Activated CD4-positive, alpha-beta T cell treated with anti-CD3 and anti-CD28 coated beads, Interleukin-2, amount 10 ng/mL, durations not matched to agents 24 days and 14 days (primary cell): Measurements from ENCODE around the gene GLE1. TPM values are rescaled to one million over a fixed set of nuclear protein-coding genes. Genes with fewer than 3 reads are reported as not detected.
A peak's percentile ranks its signal among the peaks of the same experiment; 100 is the strongest.
"Not testable (repeated sequence)": the region's sequence is repeated elsewhere in the genome, so short reads cannot be mapped to it uniquely, and the experiment has no call there.

Source experiments
- DNase-seq: peaks from one replicate; pipeline ENCODE4 v3.0.0; 2022
- H3K27ac Mint-ChIP-seq: one replicate; pipeline ENCODE4 v1.8.0; 2022; ENCODE audit warnings: mild to moderate bottlenecking, mixed read lengths
- H3K27me3 Mint-ChIP-seq: one replicate; pipeline ENCODE4 v1.8.0; 2022; ENCODE audit warnings: mixed read lengths
- H3K36me3 Mint-ChIP-seq: one replicate; pipeline ENCODE4 v1.8.0; 2022; ENCODE audit warnings: low read depth, mild to moderate bottlenecking, mixed read lengths
- H3K4me1 Mint-ChIP-seq: one replicate; pipeline ENCODE4 v1.8.0; 2021; ENCODE audit warnings: mixed read lengths
- H3K4me3 Mint-ChIP-seq: one replicate; pipeline ENCODE4 v1.8.0; 2022; ENCODE audit warnings: mild to moderate bottlenecking, moderate library complexity, mixed read lengths
- H3K9me3 Mint-ChIP-seq: one replicate; pipeline ENCODE4 v1.8.0; 2021; ENCODE audit warnings: mixed read lengths
- intact Hi-C: fragments of 100-400 bp; cut with micrococcal nuclease; formaldehyde crosslinking; loops from one replicate; pipeline ENCODE4 v1.15.1; 2023
- total RNA-seq: library from RNA; stranded (reverse); gene quantifications from 2 replicates; pipeline ENCODE4 v1.2.3, GENCODE V29; 2022

Gene GLE1
- total RNA-seq, 1 donor from 2014 or later, result 53.3 TPM

GRCh38 chr9:128505414-128505765, 871 bp downstream of the GLE1 start:
- H3K9me3 Mint-ChIP-seq, result no peaks in the 10 kb centered on the region
- peak overlapping the region; percentile 96 for H3K4me3 Mint-ChIP-seq
- no peaks in the 10 kb centered on the region for H3K27me3 Mint-ChIP-seq
- H3K36me3 Mint-ChIP-seq, result peaks cover 30% of the 10 kb centered on the region
- peak overlapping the region; percentile 95 for H3K27ac Mint-ChIP-seq
- peaks cover 25% of the 10 kb centered on the region for H3K4me1 Mint-ChIP-seq
- no peak for DNase-seq
- intact Hi-C loops, result loop anchor here (2.0 kb wide), 3 partner anchors 45 to 313 kb away; partner anchors contain the start of genes ENDOG and ODF2

DNA sequence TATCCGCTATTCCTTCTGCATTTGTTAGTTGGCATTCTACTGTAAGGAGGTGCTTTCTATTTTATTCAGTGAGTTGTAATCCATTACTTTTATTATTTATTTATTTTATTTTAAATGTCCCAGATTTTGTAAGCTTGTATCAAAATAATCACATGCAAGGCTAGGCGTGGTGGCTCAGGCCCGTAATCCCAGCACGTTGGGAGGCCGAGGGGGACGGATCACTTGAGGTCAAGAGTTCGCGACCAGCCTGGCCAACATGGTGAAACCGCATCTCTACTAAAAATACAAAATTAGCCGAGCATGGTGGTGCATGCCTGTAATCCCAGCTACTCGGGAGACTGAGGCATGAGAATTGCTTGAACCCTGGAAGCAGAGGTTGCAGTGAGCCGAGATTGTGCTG, 1.4 kb downstream of the GLE1 start:
- DNase-seq, H3K9me3 Mint-ChIP-seq, H3K27ac Mint-ChIP-seq, H3K27me3 Mint-ChIP-seq: not testable (repeated sequence)
- Mint-ChIP-seq H3K36me3 (peaks cover 26% of the 10 kb centered on the region), H3K4me3 (peak overlapping the region; percentile 96), H3K4me1 (peaks cover 25% of the 10 kb centered on the region)
- intact Hi-C loops, result loop anchor here (2.0 kb wide), 3 partner anchors 45 to 313 kb away; partner anchors contain the start of genes ENDOG and ODF2

- Mint-ChIP-seq H3K9me3 (no peaks in the 10 kb centered on the region), H3K4me3 (no peak overlapping the region)
These were observed 8.3 kb downstream of the GLE1 start for GRCh38 chr9:128512820-128513219.

GRCh38 chr9:128521956-128522355, 17.4 kb downstream of the GLE1 start:
- intact Hi-C loops, result no loop called here
- Mint-ChIP-seq H3K27ac (no peak overlapping the region), H3K4me1 (peaks cover 4% of the 10 kb centered on the region), H3K9me3 (no peaks in the 10 kb centered on the region), H3K36me3 (peaks cover 60% of the 10 kb centered on the region), H3K4me3 (no peak overlapping the region), H3K27me3 (no peaks in the 10 kb centered on the region)
- DNase-seq, result no peak

More at GRCh38 chr9:128512820-128513219, 8.3 kb downstream of the GLE1 start:
- Mint-ChIP-seq H3K27ac (no peak overlapping the region), H3K27me3 (no peaks in the 10 kb centered on the region), H3K4me1 (peaks cover 15% of the 10 kb centered on the region), H3K36me3 (peaks cover 55% of the 10 kb centered on the region)
- no peak for DNase-seq
- intact Hi-C loops, result no loop called here

DNA sequence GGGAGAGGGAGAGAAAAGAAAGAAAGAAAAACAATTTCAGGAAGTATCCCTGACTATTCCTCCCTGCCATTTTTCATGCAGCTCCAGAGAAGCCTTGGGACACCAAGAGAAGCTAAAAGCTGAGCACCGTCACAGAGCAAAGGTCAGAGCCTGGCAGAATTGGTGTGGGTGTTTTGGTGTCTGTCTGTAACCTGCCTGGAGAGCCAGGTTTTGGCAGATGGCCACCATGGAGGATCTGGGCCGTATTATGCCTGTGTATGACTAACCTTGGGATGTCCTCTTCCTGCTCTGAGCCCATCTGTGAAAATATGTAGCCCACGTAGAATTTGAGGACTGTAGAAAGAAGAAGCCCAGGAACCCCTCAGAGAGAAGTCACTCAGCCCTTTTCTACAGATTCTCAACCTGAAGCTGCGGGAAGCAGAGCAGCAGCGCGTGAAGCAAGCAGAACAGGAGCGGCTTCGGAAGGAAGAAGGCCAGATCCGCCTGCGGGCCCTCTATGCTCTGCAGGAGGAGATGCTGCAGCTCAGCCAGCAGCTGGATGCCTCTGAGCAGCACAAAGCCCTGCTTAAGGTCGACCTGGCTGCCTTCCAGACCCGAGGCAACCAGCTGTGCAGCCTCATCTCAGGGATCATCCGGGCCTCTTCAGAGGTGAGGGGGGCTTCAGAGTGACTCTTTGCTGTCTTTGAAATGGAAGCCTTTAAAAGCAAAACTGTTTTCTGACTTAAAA, 18.8 kb downstream of the GLE1 start:
- Mint-ChIP-seq H3K4me3 (no peak overlapping the region), H3K9me3 (no peaks in the 10 kb centered on the region), H3K27ac (no peak overlapping the region), H3K4me1 (peaks cover 4% of the 10 kb centered on the region), H3K36me3 (peaks cover 58% of the 10 kb centered on the region), H3K27me3 (no peaks in the 10 kb centered on the region)
- intact Hi-C loops, result no loop called here
- DNase-seq, result no peak

GRCh38 chr9:128526720-128527119, 22.2 kb downstream of the GLE1 start:
- intact Hi-C loops, result no loop called here
- no peak overlapping the region for H3K4me3 Mint-ChIP-seq
- H3K9me3 Mint-ChIP-seq, result no peaks in the 10 kb centered on the region
- H3K4me1 Mint-ChIP-seq, result peaks cover 2% of the 10 kb centered on the region
- DNase-seq, result no peak
- peaks cover 55% of the 10 kb centered on the region for H3K36me3 Mint-ChIP-seq
- no peaks in the 10 kb centered on the region for H3K27me3 Mint-ChIP-seq
- no peak overlapping the region for H3K27ac Mint-ChIP-seq

- Mint-ChIP-seq H3K27ac (no peak overlapping the region), H3K4me1 (no peaks in the 10 kb centered on the region), H3K9me3 (no peaks in the 10 kb centered on the region), H3K27me3 (no peaks in the 10 kb centered on the region), H3K4me3 (no peak overlapping the region), H3K36me3 (peaks cover 56% of the 10 kb centered on the region)
- intact Hi-C loops, result no loop called here
- no peak for DNase-seq
These were observed 24.1 kb downstream of the GLE1 start for GRCh38 chr9:128528445-128529160.

DNA sequence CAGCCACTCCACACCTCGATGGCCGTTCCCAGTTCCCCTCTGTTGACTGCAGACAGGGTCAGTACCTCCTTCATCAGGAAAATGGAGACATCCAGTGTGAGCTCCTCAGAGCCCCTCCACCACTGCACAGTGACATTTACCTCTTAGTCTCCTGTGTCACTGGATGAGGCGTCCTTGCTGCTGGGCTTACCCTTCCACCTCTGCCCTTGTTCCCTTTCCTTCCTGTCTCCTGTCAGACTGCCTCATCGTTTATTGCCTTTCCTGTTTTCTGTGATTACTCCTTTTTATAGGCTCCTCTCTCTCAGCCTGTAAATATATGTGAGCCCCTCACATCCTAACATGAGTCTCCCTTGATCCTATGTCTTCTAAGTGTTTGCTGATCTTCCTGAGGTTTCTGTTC, 24.7 kb downstream of the GLE1 start:
- Mint-ChIP-seq H3K9me3 (no peaks in the 10 kb centered on the region), H3K4me1 (no peaks in the 10 kb centered on the region), H3K4me3 (no peak overlapping the region), H3K27ac (peak overlapping the region; percentile 6), H3K36me3 (peaks cover 58% of the 10 kb centered on the region), H3K27me3 (no peaks in the 10 kb centered on the region)
- intact Hi-C loops, result no loop called here
- DNase-seq, result no peak

DNA sequence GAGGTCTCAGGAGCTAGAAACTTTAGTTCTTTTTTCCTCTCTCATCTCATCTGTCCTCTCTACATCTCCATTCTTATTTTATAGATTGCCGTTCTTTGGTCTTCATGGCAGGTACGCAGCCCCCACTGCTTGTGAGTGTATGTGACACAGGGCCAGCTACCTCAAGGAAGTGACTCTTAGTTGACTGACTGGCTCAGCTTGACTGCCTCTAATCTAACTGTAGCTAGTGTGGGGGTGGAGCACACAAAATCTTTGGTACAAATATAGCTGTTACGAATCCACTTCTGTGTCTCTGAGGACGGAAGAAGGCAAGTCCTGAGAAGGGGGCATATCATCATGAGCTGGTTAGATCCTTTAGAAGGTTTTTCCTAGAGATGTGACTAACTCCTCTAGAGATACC, 28.1 kb downstream of the GLE1 start:
- no peak for DNase-seq
- intact Hi-C loops, result no loop called here
- no peaks in the 10 kb centered on the region for H3K4me1 Mint-ChIP-seq
- peaks cover 50% of the 10 kb centered on the region for H3K36me3 Mint-ChIP-seq
- H3K4me3 Mint-ChIP-seq, result no peak overlapping the region
- no peaks in the 10 kb centered on the region for H3K9me3 Mint-ChIP-seq
- H3K27ac Mint-ChIP-seq, result peak overlapping the region; percentile 18
- H3K27me3 Mint-ChIP-seq, result no peaks in the 10 kb centered on the region

GRCh38 chr9:128540634-128541360, 36.3 kb downstream of the GLE1 start:
- DNase-seq, result no peak
- peaks cover 49% of the 10 kb centered on the region for H3K36me3 Mint-ChIP-seq
- no peaks in the 10 kb centered on the region for H3K27me3 Mint-ChIP-seq
- peaks cover under 1% of the 10 kb centered on the region for H3K4me1 Mint-ChIP-seq
- no peak overlapping the region for H3K4me3 Mint-ChIP-seq
- intact Hi-C loops, result no loop called here
- no peaks in the 10 kb centered on the region for H3K9me3 Mint-ChIP-seq
- H3K27ac Mint-ChIP-seq, result no peak overlapping the region

- H3K36me3 Mint-ChIP-seq, result peaks cover 10% of the 10 kb centered on the region
- no peak overlapping the region for H3K27ac Mint-ChIP-seq
- H3K4me1 Mint-ChIP-seq, result peaks cover 29% of the 10 kb centered on the region
- H3K27me3 Mint-ChIP-seq, result no peaks in the 10 kb centered on the region
- no peaks in the 10 kb centered on the region for H3K9me3 Mint-ChIP-seq
- intact Hi-C loops, result no loop called here
- H3K4me3 Mint-ChIP-seq, result no peak overlapping the region
- DNase-seq, result no peak
These were observed 42.0 kb downstream of the GLE1 start for GRCh38 chr9:128546504-128546903.

DNA sequence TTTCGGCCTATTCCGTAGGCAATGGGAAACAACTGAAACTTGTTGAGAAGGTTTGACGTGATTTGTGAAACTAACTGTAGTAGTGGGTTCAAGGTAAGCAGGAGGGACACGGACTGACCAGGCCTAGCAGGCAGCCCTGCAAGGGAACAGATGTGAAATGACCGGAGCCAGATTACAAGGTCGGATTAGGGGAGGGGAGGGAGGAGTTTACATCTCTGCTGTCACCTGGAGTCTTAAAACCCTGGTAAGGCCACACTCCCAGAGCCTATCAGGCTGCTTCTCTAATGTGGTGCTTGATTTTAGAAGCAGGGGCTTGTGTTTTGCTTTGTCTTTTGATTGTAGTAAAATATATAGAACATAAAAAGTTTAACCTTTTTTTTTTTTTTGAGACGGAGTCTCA, 44.4 kb downstream of the GLE1 start:
- Mint-ChIP-seq H3K4me3 (no peak overlapping the region), H3K9me3 (no peaks in the 10 kb centered on the region), H3K36me3 (peaks cover 1% of the 10 kb centered on the region), H3K4me1 (peaks cover 35% of the 10 kb centered on the region), H3K27ac (peak overlapping the region; percentile 10), H3K27me3 (no peaks in the 10 kb centered on the region)
- DNase-seq, result no peak
- intact Hi-C loops, result no loop called here

DNA sequence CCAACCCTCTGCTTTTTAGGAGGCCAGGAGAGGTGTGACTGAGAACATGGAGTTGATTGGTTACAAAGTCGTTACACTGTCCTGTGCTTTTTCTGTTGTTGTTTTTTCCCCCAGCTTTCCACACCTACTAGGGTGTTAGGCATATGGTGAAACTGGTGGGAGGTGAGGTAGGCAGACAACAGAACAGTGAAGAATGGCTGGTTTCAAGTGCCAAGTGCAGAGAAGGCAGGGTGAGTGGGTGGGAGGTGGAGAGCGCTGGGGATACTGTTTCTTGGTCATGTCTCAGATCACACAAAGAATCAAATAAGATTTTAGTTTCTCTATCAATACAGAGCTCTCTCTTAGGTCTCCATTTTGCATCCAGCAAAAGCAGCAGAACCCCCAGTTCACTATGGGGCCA, 45.7 kb downstream of the GLE1 start:
- no peaks in the 10 kb centered on the region for H3K27me3 Mint-ChIP-seq
- intact Hi-C loops, result loop anchor here (2.0 to 5.0 kb wide), 3 partner anchors 45 to 1077 kb away; partner anchors contain the start of genes GLE1, NTMT1 and URM1
- H3K4me3 Mint-ChIP-seq, result peak overlapping the region; percentile 75
- peaks cover 35% of the 10 kb centered on the region for H3K4me1 Mint-ChIP-seq
- H3K27ac Mint-ChIP-seq, result peak overlapping the region; percentile 96
- H3K36me3 Mint-ChIP-seq, result no peaks in the 10 kb centered on the region
- H3K9me3 Mint-ChIP-seq, result no peaks in the 10 kb centered on the region
- no peak for DNase-seq
